ENCODE measurements around the gene TSPAN2.

The TSPAN2 gene

DNA sequence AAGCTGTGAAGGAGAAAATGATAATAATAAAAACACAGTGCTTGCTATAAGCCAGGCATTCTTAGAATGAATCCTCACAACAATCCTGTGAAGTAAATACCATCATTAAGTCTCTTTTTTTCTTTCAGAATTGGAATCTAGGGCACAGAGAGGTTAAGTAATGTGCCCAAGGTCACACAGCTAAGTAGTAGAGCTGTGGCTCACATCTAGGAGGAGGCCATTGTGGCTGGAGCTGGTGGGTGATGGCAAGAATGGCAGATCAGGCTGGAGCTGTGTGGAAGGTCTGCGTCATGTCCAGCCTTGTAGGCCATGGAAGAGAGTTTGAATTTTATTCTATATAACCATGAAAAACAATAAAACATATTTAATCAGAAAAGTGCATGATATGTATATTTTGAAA is 38.2 kb upstream of the TSPAN2 start (continued):
- TF ChIP-seq, protein P1, sequence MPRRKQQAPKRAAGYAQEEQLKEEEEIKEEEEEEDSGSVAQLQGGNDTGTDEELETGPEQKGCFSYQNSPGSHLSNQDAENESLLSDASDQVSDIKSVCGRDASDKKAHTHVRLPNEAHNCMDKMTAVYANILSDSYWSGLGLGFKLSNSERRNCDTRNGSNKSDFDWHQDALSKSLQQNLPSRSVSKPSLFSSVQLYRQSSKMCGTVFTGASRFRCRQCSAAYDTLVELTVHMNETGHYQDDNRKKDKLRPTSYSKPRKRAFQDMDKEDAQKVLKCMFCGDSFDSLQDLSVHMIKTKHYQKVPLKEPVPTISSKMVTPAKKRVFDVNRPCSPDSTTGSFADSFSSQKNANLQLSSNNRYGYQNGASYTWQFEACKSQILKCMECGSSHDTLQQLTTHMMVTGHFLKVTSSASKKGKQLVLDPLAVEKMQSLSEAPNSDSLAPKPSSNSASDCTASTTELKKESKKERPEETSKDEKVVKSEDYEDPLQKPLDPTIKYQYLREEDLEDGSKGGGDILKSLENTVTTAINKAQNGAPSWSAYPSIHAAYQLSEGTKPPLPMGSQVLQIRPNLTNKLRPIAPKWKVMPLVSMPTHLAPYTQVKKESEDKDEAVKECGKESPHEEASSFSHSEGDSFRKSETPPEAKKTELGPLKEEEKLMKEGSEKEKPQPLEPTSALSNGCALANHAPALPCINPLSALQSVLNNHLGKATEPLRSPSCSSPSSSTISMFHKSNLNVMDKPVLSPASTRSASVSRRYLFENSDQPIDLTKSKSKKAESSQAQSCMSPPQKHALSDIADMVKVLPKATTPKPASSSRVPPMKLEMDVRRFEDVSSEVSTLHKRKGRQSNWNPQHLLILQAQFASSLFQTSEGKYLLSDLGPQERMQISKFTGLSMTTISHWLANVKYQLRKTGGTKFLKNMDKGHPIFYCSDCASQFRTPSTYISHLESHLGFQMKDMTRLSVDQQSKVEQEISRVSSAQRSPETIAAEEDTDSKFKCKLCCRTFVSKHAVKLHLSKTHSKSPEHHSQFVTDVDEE (CRISPR knock-in tag; IDR thresholded peaks at IDR 0.05): no peak
- TF ChIP-seq ZFP30 (CRISPR knock-in tag; IDR thresholded peaks at IDR 0.05): no peak

DNA sequence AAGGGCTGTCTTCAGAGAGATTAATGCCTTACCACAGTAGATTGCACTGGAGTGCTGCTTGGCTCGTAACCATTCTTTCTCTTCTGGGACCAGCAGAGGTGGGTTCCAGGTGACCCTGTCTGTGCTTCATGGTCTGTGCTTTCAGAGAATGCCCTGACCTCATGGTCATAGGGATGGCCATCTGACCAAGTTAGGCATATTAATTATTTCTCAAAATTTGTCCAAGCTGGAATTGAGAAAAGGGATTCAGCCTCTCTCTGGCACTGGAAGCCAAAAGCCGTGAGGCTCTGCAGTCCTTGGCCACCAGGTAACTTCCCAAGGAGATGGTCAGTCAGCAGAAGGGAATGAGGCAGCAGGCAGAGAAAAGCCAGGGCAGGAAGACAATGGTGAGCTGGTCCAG is 37.2 kb upstream of the TSPAN2 start:
- ATAC-seq: no peak
- no peak for TF ChIP-seq ARNTL (CRISPR knock-in tag; IDR thresholded peaks at IDR 0.05; ENCODE audit: borderline replicate concordance, low read depth)
- TF ChIP-seq, protein P1 (CRISPR knock-in tag; IDR thresholded peaks at IDR 0.05): no peak

DNA sequence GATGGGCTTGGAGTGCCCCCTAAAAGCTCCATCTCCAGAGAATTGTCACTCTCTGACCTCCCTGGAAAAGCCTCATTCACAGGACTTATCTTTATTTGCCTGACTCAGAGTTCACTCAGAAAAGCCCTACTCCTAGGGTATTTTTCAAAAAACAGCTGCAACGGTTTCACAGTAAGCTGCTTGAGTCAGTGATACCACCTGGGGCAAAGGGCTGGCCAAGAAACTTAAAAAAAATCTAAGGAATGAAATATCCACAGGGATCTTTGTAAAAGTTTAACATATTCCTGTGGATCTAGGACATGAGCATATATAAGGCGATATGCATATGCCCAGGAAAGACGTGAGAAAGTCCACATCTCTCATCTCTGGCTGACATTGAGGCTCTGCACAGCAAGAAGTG is 33.8 kb upstream of the TSPAN2 start:
- TF ChIP-seq BACH2 (CRISPR knock-in tag; IDR thresholded peaks at IDR 0.05; ENCODE audit: borderline replicate concordance): no peak
- TF ChIP-seq PPARA (CRISPR knock-in tag; IDR thresholded peaks at IDR 0.05; ENCODE audit: borderline replicate concordance): no peak
- TF ChIP-seq OSR1 (CRISPR knock-in tag; IDR thresholded peaks at IDR 0.05): no peak
- no peak for TF ChIP-seq SNAI2 (CRISPR knock-in tag; IDR thresholded peaks at IDR 0.05)
- TF ChIP-seq, protein P2, sequence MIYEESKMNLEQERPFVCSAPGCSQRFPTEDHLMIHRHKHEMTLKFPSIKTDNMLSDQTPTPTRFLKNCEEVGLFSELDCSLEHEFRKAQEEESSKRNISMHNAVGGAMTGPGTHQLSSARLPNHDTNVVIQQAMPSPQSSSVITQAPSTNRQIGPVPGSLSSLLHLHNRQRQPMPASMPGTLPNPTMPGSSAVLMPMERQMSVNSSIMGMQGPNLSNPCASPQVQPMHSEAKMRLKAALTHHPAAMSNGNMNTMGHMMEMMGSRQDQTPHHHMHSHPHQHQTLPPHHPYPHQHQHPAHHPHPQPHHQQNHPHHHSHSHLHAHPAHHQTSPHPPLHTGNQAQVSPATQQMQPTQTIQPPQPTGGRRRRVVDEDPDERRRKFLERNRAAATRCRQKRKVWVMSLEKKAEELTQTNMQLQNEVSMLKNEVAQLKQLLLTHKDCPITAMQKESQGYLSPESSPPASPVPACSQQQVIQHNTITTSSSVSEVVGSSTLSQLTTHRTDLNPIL (CRISPR knock-in tag; IDR thresholded peaks at IDR 0.05; ENCODE audit: low read depth): no peak
- TF ChIP-seq, protein P3, sequence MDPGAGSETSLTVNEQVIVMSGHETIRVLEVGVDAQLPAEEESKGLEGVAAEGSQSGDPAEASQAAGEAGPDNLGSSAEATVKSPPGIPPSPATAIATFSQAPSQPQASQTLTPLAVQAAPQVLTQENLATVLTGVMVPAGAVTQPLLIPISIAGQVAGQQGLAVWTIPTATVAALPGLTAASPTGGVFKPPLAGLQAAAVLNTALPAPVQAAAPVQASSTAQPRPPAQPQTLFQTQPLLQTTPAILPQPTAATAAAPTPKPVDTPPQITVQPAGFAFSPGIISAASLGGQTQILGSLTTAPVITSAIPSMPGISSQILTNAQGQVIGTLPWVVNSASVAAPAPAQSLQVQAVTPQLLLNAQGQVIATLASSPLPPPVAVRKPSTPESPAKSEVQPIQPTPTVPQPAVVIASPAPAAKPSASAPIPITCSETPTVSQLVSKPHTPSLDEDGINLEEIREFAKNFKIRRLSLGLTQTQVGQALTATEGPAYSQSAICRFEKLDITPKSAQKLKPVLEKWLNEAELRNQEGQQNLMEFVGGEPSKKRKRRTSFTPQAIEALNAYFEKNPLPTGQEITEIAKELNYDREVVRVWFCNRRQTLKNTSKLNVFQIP (CRISPR knock-in tag; IDR thresholded peaks at IDR 0.05; ENCODE audit: borderline replicate concordance, low read depth): no peak
- ATAC-seq: no peak

DNA sequence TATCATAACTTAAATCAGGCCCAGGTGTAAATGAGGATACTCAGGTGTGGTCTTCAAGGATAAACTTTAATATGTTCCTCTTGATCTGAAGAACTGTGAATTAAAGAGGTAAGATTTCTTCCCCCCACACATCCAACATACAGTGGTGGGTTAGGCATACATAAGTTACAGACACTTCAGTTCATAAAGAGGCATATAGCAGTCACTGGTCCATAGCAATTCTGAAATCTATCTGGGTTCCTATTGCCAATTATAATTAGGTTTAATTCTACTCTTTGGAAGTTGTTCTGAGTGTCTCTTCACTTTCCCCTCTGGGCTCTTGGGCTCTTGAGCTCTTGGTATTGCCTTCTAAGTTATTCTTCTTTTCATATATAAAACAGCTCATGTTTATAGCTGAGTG is 32.5 kb upstream of the TSPAN2 start:
- TF ChIP-seq ARNTL (CRISPR knock-in tag; IDR thresholded peaks at IDR 0.05; ENCODE audit: borderline replicate concordance, low read depth): no peak
- TF ChIP-seq, protein P2 (CRISPR knock-in tag; IDR thresholded peaks at IDR 0.05; ENCODE audit: low read depth): no peak
- no peak for TF ChIP-seq SNAI2 (CRISPR knock-in tag; IDR thresholded peaks at IDR 0.05)
- TF ChIP-seq GLIS3 (CRISPR knock-in tag; IDR thresholded peaks at IDR 0.05): no peak
- no peak for TF ChIP-seq OSR1 (CRISPR knock-in tag; IDR thresholded peaks at IDR 0.05)
- TF ChIP-seq ISL1 (CRISPR knock-in tag; IDR thresholded peaks at IDR 0.05): no peak
- ATAC-seq: no peak

DNA sequence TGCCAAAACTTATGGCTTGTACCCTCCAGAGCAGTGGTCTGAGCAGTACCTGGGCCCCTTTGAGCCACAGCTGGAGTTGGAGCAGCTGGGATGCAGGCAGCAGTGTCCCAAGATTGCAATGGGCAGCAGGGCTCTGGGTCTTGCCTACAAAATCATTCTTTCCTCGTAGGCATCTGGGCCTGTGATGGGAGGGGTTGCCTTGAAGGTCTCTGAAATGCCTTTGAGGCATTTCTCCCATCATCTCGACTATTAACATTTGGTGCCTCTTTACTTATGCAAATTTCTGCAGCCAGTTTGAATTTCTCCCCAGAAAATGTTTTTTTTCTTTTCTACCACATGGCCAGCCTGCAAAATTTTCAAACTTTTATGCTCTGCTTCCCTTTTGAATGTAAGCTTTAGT is 31.0 kb upstream of the TSPAN2 start:
- no peak for ATAC-seq
- TF ChIP-seq TCF4 (CRISPR knock-in tag; IDR thresholded peaks at IDR 0.05; ENCODE audit: borderline replicate concordance): no peak
- TF ChIP-seq OSR1 (CRISPR knock-in tag; IDR thresholded peaks at IDR 0.05): no peak
- TF ChIP-seq PPARA (CRISPR knock-in tag; IDR thresholded peaks at IDR 0.05; ENCODE audit: borderline replicate concordance): no peak
- TF ChIP-seq, protein P2 (CRISPR knock-in tag; IDR thresholded peaks at IDR 0.05; ENCODE audit: low read depth): no peak
- no peak for TF ChIP-seq CSDC2 (CRISPR knock-in tag; IDR thresholded peaks at IDR 0.05)
- TF ChIP-seq ESRRG (CRISPR knock-in tag; IDR thresholded peaks at IDR 0.05): no peak
- no peak for TF ChIP-seq ZNF70 (CRISPR knock-in tag; IDR thresholded peaks at IDR 0.05)
- no peak for TF ChIP-seq ZNF565 (CRISPR knock-in tag; conservative IDR thresholded peaks at IDR 0.05; ENCODE audit: low read depth)
- TF ChIP-seq ZFP3 (CRISPR knock-in tag; IDR thresholded peaks at IDR 0.05): no peak
- TF ChIP-seq GLIS3 (CRISPR knock-in tag; IDR thresholded peaks at IDR 0.05): no peak
- TF ChIP-seq SNAI2 (CRISPR knock-in tag; IDR thresholded peaks at IDR 0.05): no peak
- TF ChIP-seq, protein P3 (CRISPR knock-in tag; IDR thresholded peaks at IDR 0.05; ENCODE audit: borderline replicate concordance, low read depth): no peak
- TF ChIP-seq, protein P4, sequence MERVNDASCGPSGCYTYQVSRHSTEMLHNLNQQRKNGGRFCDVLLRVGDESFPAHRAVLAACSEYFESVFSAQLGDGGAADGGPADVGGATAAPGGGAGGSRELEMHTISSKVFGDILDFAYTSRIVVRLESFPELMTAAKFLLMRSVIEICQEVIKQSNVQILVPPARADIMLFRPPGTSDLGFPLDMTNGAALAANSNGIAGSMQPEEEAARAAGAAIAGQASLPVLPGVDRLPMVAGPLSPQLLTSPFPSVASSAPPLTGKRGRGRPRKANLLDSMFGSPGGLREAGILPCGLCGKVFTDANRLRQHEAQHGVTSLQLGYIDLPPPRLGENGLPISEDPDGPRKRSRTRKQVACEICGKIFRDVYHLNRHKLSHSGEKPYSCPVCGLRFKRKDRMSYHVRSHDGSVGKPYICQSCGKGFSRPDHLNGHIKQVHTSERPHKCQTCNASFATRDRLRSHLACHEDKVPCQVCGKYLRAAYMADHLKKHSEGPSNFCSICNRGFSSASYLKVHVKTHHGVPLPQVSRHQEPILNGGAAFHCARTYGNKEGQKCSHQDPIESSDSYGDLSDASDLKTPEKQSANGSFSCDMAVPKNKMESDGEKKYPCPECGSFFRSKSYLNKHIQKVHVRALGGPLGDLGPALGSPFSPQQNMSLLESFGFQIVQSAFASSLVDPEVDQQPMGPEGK (CRISPR knock-in tag; IDR thresholded peaks at IDR 0.05; ENCODE audit: borderline replicate concordance): no peak
